Daoy (cell line): ENCODE measurements around the gene INTS1. TPM values are rescaled to one million over a fixed set of nuclear protein-coding genes. Genes with fewer than 3 reads are reported as not detected.

Experiments used
- DNase-seq: peaks from one replicate; pipeline ENCODE4 v3.0.0-alpha.2; 2015; ENCODE audit warnings: low read depth
- total RNA-seq: library from RNA; depleted of rRNA; stranded (reverse); fragments of >200 nt; shearing (Covaris generic); gene quantifications from 2 replicates; pipeline ENCODE4 v1.2.3, GENCODE V29; 2014

The INTS1 gene
- total RNA-seq, 1 experiment from 2014 or later, result 42.9 TPM

DNA sequence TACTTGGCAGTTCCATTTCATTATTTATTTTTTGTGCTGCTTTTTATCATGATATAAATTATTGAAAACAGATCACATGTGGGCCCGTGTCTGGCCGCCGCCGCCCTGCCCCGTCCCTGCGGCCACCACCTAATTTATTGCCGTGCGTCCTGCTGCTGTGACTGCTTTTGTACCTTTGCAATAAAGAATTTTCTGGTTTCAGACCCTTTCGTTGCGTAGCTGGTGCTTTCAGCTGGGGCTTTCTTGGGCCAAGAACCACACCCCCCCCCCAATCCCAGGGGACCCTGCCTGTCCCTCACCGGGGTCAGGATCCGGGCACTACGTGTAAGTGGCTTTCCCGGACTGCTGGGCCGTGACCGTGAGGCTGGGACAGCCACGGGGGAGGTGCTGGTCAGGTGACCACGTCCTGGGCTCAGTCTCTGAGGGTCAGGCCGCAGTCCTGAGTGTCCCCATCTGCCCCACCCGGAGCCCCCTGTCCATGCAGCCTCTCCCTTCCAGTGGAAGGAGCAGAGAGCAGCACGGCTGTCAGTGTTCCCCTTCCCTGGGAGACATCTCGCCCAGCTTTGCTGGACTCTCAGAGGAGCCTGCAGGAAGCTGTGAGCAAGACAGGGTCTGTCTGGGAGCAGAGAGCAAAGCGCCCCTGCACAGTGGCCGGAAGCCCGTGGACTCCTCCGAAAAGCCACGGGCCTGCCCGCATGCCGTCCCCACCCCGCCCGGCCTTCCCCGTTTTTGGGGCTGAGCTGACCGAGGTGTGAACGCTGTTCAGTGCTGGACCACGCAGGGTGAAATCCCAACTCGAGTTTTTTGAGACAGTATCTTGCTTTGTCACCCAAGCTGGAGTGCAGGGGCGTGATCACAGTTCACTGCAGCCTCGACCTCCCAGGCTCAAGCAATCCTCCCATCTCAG is 38.9 kb upstream of the INTS1 start:
- peak; percentile 7 for DNase-seq

DNA sequence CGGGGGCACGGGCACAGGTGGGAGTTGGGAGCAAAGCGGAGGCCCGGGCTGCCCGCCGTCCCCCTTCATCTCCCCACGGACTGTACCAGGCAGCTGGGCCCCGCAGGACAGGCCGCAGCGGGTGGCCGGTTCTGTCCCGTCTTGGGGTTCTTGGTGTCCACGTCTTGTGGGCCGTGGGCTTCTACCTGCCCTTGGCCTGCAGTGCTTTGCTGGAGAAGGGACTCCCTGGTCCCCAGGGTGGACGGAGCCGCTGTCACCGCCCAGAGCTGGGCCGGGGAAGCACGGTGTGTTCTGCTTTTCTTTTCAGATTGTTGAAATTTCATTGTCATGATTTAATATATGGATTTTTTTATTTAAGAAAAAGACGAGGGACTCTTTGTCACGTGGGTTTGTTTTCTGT is 38.1 kb upstream of the INTS1 start:
- DNase-seq, result no peak

DNA sequence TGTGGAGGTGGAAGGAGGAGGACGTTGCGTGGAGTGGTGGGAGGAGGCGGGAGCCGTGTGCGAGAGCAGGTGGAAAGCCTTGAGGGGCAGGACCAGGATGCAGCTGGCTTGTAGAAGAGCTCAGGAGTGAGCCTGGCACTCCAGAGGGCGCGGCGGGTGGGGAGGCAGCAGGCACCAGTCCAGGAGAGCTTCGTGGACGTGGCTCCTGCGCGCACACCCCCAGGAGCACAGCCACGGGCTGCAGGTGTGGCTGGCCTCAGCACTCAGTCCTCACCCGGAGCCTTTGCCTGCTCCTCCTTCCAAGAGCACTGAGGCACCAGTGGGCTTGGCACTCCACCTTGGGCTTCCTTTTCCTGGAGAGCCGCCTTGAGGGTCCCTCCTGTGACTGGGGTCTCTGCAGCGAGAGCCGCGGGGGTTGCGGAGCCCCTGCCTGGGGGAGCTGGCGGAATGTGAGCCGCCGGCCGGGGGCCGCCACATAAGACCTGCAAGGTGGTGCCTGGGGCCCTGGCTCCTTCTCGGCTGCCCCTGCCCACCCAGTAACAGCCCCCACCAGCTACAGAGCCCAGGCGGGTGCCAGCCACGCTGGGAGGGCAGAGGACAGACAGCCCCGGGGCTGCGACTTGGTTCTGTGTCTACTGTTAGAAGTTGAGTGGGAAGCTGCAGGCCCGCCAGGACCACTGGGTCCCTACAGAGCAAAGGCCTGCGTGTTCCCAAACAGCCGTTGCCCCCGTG is 37.4 kb upstream of the INTS1 start:
- peak; percentile 11 for DNase-seq

GRCh38 chr7:1540776-1541271 is 36.6 kb upstream of the INTS1 start:
- peak; percentile 7 for DNase-seq

- DNase-seq, result no peak
Measured at GRCh38 chr7:1539882-1540775, 35.9 kb upstream of the INTS1 start.

GRCh38 chr7:1539181-1539881 is 35.1 kb upstream of the INTS1 start:
- peak; percentile 62 for DNase-seq

- DNase-seq, result peak; percentile 33
Measured at GRCh38 chr7:1538544-1539180, 34.5 kb upstream of the INTS1 start.

DNA sequence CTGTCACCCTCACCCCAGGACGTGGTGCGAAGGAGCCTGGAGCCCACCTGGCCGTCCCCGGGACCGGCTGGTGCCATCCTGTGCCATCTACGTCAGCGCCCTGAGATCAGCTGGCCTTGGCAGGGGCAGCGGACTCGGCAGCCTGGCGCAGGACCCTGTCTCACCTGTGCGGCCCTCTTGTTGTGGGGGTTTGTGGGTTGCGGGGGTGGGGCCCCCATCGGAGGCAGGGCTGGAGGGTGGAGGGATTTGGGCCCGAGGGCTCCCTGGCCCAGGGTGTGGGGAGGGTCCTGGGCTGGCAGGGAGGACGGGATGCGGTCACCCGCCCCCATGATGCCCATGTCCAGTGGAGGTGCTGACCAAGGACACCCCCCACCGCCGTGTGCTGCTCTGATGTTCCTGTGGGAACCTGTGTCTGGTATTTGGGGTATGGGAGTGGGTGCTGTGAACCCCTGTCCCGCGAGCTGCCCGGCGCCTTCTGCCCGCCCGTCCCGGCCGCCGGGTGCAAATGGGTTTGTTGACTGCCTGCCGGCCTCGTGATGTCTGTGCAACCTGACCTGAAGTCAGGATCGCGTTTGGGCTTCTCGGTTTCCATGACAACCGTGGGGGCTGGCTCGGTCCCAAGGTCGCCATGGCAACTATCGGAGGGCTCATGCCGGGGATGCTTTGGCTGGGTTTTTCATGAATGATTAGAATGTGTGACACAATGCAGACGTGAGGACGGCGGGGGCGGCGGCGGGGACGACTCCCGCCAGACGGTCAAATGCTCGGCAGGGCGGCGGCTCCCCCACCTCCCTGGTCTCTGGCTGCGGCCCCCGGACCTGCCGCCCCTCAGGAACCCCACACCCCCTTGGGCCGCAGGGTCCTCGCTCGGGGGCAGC is 33.6 kb upstream of the INTS1 start:
- peak; percentile 97 for DNase-seq

GRCh38 chr7:1536743-1537534 is 32.8 kb upstream of the INTS1 start:
- peak; percentile 99 for DNase-seq

- DNase-seq, result no peak
Measured at GRCh38 chr7:1536455-1536742, 32.2 kb upstream of the INTS1 start.

DNA sequence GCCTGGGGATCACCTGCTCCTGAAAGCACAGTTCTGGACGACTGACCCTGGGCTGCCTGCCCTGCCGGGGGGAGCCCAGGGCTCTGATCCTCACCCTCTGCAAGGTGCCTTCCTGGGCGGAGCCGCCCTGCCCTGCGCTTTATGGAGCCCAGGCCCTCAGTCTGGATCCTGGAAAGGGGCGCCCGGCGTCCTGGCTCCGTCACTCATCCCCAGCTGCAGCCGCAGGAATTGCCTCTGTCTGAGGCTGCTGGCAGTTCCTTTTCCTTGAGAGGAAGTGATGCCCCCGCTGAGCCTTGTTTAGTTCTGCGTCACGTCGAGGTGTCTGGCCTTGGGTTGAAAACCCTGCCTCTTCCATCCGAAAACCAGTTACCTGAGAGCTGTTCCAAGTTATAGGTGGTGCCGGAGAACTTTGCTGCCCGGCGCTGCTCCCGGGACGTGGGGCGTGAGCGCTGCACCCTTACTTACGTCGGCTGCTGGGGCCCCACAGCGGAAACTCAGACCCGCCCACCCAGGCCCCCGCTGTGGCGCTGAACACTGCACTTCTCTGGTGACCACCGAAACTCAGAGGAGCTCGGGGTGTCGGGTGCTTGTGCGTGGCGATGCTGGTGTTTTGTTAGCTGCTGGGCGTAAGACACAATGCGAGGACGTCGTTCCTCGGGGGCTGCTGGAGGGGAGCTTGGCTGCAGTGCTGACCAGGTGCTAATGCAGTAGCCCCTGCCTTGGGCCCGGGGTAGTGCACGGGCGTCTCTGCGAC is 31.7 kb upstream of the INTS1 start:
- peak; percentile 9 for DNase-seq

DNA sequence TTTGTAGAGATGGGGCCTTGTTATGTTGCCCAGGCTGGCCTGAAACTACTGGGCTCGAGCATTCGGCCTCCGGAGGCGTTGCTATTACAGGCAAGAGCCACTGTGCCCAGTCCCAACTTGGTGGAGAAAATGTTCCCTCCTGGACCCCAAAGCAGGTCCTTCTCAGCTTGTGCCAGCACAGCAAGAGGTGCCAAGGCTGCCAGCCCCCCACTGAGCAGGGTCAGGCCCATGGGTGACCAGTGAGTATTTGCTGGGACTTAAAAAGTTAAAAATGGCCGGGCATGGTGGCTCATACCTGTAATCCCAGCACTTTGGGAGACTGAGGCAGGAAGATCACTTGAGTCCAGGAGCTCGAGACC is 30.9 kb upstream of the INTS1 start:
- no peak for DNase-seq

GRCh38 chr7:1534330-1535099 is 30.3 kb upstream of the INTS1 start:
- peak; percentile 14 for DNase-seq

GRCh38 chr7:1533547-1534329 is 29.5 kb upstream of the INTS1 start:
- peak; percentile 97 for DNase-seq

DNA sequence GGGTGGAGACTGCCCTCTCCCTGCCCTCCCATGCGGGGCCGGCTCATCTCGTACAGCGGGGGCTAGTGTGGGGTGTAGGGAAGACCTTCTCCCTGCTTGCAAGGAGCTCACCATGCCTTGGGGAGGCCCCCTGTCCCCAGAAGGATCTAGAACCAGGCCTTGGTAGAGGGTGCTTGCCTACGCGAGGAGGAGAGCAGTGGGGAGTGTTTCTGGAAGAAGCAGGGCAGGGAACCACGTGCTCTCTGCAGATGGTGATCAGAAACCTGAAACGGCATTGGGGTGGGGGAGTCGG is 29.0 kb upstream of the INTS1 start:
- no peak for DNase-seq

- DNase-seq, result peak; percentile 95
Measured at GRCh38 chr7:1532456-1533254, 28.5 kb upstream of the INTS1 start.
